HG02884 (cell line): Measurements from ENCODE around the gene SH2D2A.

Experiments
- ATAC-seq: cut with Tn5 transposase; IDR thresholded peaks from one replicate; pipeline ENCODE4 v1.9.1; 2021; ENCODE audit warnings: mild to moderate bottlenecking, moderate library complexity; ENCODE audit not compliant: unreplicated experiment

SH2D2A gene

GRCh38 chr1:156828400-156829124 lies 11.9 kb upstream of the SH2D2A start:
- no peak for ATAC-seq

GRCh38 chr1:156826630-156827029 lies 10.0 kb upstream of the SH2D2A start:
- no peak for ATAC-seq

- no peak for ATAC-seq
Measured at GRCh38 chr1:156823210-156823790, 6.7 kb upstream of the SH2D2A start.

- no peak for ATAC-seq
Measured at GRCh38 chr1:156822680-156823079, 6.0 kb upstream of the SH2D2A start.

- no peak for ATAC-seq
Measured at GRCh38 chr1:156821801-156822200, 5.2 kb upstream of the SH2D2A start.

GRCh38 chr1:156815961-156816422 lies 656 bp downstream of the SH2D2A start:
- ATAC-seq = no peak

GRCh38 chr1:156815307-156815826 lies 1.3 kb downstream of the SH2D2A start:
- no peak for ATAC-seq

GRCh38 chr1:156814571-156815260 lies 1.9 kb downstream of the SH2D2A start:
- no peak for ATAC-seq

GRCh38 chr1:156813750-156814570 lies 2.7 kb downstream of the SH2D2A start:
- ATAC-seq = peak; percentile 45

GRCh38 chr1:156813298-156813697 lies 3.4 kb downstream of the SH2D2A start:
- no peak for ATAC-seq

GRCh38 chr1:156812293-156812990 lies 4.2 kb downstream of the SH2D2A start:
- no peak for ATAC-seq

GRCh38 chr1:156811168-156811567 lies 5.5 kb downstream of the SH2D2A start:
- no peak for ATAC-seq

- ATAC-seq = no peak
Measured at GRCh38 chr1:156809711-156810366, 6.8 kb downstream of the SH2D2A start.

- ATAC-seq = no peak
Measured at GRCh38 chr1:156809281-156809680, 7.4 kb downstream of the SH2D2A start.

GRCh38 chr1:156808186-156809030 lies 8.2 kb downstream of the SH2D2A start:
- no peak for ATAC-seq

- ATAC-seq = no peak
Measured at GRCh38 chr1:156807627-156808026, 9.0 kb downstream of the SH2D2A start.

GRCh38 chr1:156806512-156807440 lies 9.9 kb downstream of the SH2D2A start:
- no peak for ATAC-seq
